ENCODE measurements around the gene C9orf50. TPM values are rescaled to one million over a fixed set of nuclear protein-coding genes. Genes with fewer than 3 reads are reported as not detected.

Gene C9orf50
- total RNA-seq, 1 donor from 2014 or later = not detected

GRCh38 chr9:129572517-129572916, 48.4 kb downstream of the C9orf50 start:
- DNase-seq (ENCODE audit: extremely low read depth, low read depth, low spot score) = no peak

- DNase-seq (ENCODE audit: extremely low read depth, low read depth, low spot score) = no peak
Observed at GRCh38 chr9:129572052-129572425, 48.9 kb downstream of the C9orf50 start.

DNA sequence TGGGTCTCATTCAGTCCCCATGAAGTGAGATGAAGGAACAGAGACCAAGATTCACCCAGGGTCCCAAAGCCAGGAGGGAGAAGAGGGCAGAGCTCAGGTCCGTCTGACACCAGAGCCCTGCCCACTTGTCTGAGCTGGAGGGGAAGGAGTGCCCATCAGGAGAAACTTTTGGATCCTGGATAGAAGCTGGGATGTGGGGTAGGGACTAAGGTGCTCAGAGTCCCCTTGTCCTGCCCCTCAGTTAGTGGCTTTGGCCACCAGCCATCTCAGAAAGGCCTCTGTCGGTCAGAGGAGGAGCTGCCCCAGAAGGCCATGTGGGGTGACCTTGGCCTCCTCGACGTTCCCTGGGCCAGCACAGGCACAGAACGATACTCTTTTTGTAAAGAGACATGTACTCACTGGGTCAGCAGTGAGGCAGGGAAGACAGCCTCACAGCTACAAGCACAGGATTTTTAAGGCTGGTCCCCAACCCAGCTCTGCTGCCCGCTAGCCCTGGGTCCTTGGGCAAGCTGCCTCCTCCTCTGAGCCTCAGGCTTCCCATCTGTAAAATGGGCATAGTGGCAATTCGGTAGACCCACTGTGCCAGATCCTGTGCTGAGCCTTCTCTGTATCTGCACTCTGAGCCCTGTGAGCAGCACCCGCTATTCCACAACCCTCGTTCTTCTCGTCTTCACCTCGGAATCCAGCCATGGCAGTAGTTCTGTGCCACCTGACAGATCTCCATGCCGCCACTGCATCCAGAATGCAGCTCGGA, 49.4 kb downstream of the C9orf50 start:
- DNase-seq (ENCODE audit: extremely low read depth, low read depth, low spot score) = no peak

DNA sequence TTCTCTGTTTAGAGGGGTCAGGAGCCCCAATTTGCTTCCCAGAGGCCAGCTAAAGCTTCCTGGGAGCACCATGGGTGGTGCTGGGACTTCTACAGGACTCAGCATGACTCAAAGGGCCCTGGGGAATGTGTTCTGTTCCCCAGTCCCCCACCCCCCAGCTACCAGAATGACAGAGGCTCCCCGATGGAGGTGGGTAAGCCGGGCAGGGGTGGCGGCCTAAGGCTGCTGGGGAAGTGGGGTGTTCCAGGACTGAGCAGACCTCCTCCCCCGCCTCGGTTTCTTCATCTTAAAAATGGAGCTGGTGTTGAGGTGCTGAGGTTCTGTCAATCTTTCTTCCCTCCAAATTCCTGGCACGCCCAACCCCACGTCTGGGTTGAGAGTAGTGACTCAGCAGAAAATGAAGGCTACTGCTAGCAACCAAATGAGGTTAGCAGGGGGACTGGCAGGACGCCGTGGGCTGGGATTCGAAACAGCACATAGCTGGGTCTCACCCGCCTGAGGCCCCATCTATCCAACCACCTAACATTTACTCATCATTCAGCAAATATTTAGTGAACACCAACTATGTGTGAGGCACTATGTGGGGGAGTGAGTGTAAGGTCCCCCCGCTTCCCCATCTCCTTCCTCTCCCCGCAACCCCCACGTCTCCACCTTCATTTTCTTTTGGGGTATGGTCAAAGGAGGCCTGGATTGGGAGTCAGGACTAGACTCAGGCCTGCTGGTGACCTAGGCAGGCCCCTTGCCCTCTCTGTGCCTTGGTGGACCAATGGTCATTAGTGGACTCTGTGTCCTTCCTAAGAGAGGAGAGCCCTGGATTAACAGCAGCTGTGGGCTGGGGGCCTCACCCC, 50.2 kb downstream of the C9orf50 start:
- no peak for DNase-seq (ENCODE audit: extremely low read depth, low read depth, low spot score)

- DNase-seq (ENCODE audit: extremely low read depth, low read depth, low spot score) = no peak
Observed at GRCh38 chr9:129569502-129570449, 51.1 kb downstream of the C9orf50 start.

DNA sequence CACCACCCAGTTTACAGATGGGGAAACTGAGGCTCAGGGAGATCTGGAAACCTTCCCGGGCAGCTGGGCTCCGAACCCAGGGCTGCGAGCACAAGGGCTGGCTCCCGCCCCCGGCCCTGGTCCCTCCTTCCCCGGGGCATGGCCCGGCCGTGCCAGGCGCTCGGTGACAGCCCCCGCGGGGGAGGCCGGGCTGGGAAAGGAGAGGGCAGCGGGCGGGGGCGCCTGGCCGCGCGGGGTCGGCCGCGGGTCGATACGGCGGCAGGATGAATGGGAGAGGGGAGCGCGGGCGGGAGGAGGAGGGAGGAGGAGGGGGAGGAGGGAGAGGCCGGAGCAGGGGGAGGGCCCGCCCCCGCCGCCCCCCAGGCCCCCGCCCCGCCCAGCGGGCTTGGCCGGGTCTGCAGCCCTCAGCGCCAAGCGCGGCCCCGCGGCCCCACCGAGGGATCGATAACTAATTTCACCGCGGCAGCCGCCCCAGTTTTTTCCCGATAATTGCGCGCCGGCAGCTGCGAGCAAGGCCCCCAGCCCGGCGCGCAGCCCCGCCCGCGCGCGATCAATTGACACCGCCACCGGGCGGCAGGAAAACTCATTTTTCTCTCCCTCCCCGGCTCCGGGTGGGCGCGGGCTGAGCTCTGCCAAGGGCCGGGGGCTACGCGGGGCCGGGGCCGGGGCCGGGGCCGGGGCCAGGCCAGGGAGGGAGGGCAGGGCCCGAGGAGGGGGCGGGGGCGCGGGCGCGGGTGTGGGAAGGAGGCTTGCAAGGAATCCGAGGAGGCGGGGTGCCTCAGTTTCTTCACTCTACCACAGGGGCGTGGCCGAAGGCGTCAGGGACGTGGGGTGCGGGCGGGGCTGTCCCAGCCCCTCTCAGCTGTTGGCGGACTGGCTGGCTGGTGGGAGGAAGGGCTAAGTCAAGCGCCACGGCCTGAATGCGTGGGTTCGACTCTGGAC, 52.1 kb downstream of the C9orf50 start:
- DNase-seq (ENCODE audit: extremely low read depth, low read depth, low spot score) = no peak

GRCh38 chr9:129567842-129568559, 52.9 kb downstream of the C9orf50 start:
- no peak for DNase-seq (ENCODE audit: extremely low read depth, low read depth, low spot score)

DNA sequence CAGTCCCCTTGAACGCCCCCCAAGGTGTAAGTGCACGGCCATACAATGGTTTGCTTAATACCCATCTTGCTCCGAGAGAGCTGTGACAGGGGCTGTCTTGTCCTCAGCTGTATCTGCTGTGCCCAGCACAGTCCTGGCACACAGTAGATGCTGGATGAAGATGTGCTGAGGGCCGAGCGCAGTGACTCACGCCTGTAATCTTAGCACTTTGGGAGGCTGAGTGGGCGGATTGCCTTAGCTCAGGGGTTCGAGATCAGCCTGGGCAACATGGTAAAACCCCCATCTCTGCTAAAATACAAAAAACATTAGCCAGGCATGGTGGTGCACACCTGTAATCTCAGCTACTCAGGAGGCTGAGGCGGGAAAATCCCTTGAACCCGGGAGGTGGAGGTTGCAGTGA, 53.6 kb downstream of the C9orf50 start:
- DNase-seq (ENCODE audit: extremely low read depth, low read depth, low spot score) = no peak

GRCh38 chr9:129566563-129567266, 54.2 kb downstream of the C9orf50 start:
- DNase-seq (ENCODE audit: extremely low read depth, low read depth, low spot score) = no peak

DNA sequence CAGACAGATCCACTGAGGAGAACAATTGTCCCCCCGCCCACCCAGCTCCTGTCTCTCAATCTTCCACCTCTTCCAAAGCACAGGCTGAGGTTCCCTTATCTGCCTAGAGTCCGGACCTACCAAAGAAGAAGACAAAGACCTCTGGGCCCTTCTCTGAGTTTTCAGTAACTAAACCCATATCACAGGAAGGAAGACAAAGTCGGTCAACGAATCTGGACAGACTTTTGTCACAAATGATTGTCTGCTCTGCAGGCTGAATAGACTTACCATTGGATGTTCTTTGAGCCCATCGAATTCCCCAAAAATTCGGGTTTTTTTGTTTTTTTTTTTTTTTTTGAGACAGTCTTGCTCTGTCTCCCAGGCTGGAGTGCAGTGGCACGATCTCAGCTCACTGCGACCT, 58.0 kb downstream of the C9orf50 start:
- DNase-seq (ENCODE audit: extremely low read depth, low read depth, low spot score) = no peak

DNA sequence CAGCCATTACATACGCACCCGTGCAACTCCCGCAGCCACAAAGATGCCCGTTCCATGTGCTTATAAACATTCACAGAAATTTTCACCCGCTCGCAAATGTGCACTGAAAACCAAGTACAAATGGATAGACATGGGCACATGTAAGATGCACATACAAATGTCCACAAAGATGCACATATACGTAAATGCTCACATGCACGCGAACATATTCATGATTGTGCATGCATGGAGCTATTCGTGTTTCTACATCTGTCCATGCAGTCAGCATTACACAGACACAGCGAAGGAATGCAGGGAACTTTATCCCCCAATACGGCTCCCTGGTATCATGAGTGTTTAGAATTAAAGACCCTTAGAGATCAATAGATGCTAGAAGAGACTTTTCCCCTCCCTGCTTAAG, 58.4 kb downstream of the C9orf50 start:
- DNase-seq (ENCODE audit: extremely low read depth, low read depth, low spot score) = no peak

Other genes starting within 250 kb of the C9orf50 start
- 28.8 and 31.2 TPM in 2 replicates for gene NTMT1, start 5.1 kb upstream of the C9orf50 start, total RNA-seq
- 24.9 and 29.8 TPM in 2 replicates for gene ASB6, start 21.1 kb upstream of the C9orf50 start, total RNA-seq
- gene PRRX2, start 44.5 kb upstream of the C9orf50 start, total RNA-seq = 1.4 TPM in 1 of 2 replicates, not detected in the other
- 1.1 TPM in 1 of 2 replicates, not detected in the other for gene PTGES, start 131.9 kb upstream of the C9orf50 start, total RNA-seq
- gene TOR1B, start 182.1 kb upstream of the C9orf50 start, total RNA-seq = 26.5 and 47.3 TPM in 2 replicates
- 61.3 and 75.1 TPM in 2 replicates for gene TOR1A, start 203.0 kb upstream of the C9orf50 start, total RNA-seq
- 46.3 and 58.4 TPM in 2 replicates for gene C9orf78, start 214.2 kb upstream of the C9orf50 start, total RNA-seq
- 19.9 and 23.7 TPM in 2 replicates for gene USP20, start 214.4 kb upstream of the C9orf50 start, total RNA-seq